Stimulated activated CD4-positive, alpha-beta T cell treated with anti-CD3 and anti-CD28 coated beads, TNF-alpha, amount 100 ng/mL, for 48 hours (primary cell): ENCODE data around the gene ZNF423.
A peak's percentile ranks its signal among the peaks of the same experiment; 100 is the strongest.

Experiments used
- DNase-seq, 3 donors: peaks; one replicate each; pipeline ENCODE4 v3.0.0-alpha.2; 2020; ENCODE audit warnings: low read depth in 3 of 3

The ZNF423 gene

GRCh38 chr16:49754495-49755312 is 101.2 kb downstream of the ZNF423 start:
- DNase-seq: no peak

DNA sequence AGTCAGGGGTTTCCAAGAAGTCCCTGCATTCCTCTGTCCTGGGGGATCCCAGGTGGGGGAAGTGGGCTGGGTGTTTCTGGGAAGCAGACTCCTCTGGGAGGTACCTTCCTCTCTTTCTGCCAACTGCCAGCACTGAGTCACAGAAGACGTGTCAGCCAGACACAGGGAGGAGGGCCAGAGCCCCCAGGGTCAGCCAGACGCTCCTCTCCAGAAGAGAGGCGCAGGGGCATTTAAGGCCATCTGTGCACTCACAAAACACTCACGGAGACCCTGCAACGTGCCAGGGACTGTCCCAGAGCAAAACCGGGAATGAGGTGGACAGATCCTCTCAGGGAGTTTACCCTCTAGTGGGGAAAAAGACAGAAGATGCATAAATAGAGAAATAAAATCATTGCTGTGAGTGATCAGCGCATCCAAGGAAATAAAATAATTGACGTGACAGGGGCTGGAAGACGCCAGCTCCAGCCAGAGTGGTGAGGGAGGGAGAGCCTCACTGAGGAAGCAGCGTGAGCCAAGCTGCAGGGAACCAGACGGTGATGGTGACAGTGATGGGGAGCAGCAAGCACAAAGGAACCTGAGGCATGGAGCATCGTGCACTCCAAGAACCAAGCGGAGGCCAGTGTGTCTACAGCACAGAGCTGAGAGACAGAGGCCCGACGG is 105.4 kb downstream of the ZNF423 start:
- no peak for DNase-seq

GRCh38 chr16:49749816-49750215 is 106.1 kb downstream of the ZNF423 start:
- no peak for DNase-seq

DNA sequence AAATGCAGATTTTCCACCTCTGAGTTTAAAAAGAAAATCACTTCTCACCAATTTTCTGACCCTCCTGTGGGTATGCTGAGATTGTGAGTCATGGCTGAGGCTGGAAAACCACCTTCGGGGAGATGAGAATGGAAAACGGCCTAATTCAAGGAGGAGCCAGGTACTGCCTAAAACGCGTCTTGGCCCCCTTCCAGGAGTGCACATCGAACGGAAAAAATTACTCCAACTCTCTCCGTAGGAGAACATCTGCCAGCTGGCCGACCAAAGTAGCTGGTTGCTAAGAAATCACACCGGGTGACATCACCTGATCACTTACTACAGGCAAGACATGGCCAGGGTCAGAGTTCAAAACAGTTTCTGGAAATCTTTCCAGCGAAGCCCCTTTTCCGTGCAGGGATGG is 107.6 kb downstream of the ZNF423 start:
- peak; percentile 5 to 35 (median 11) for DNase-seq

GRCh38 chr16:49747654-49748053 is 108.3 kb downstream of the ZNF423 start:
- DNase-seq: no peak

DNA sequence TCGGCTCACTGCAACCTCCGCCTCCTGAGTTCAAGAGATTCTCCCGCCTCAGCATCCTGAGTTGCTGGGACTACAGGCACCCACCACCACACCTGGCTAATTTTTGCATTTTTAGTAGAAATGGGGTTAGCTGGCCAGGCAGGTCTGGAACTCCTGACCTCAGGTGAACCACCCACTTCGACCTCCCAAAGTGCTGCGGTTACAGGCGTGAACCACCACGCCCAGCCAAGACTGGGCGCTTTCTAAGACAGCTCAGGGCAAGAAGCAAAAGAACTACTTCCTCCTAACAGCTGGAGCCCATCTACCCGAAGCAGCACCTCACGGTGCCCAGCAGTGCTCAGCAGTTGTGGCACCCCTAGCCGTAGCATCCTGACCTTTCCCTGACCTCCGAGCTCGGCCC is 109.4 kb downstream of the ZNF423 start:
- DNase-seq: no peak

GRCh38 chr16:49745311-49745747 is 110.6 kb downstream of the ZNF423 start:
- DNase-seq: no peak

- DNase-seq: no peak
Measured at GRCh38 chr16:49744244-49745220, 111.4 kb downstream of the ZNF423 start.

DNA sequence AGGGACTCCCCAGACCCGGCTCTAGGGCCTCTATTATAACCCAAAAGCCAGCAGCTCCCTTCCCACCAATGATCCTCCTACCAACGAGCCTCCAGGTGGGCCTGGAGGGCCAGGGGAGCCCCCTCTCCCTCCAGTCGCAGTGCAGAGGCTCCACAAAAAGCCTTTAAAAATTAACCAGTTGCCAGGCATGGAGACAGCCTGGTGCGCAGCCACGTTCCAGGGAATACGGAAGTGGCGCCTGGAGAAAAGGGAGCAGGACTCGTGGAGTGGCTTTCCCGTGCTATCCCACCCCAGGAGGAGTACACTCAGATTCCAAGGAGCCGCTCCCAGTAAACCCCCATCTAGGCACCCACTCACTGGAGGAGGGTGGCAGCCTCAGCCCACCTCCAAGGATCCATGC is 112.3 kb downstream of the ZNF423 start:
- DNase-seq: no peak

DNA sequence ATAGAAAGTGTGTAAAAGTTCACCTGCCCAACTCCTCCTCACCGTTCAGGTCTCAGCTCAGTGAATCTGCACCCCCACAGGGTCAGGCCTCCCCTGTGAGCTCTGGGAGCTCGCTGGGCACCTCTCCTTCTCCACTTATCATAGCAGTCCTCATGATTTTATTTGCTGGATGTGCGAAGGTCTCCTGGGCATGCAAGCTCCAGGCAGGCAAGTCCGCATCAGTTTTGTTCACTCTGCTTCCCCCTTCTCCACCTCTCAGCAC is 112.8 kb downstream of the ZNF423 start:
- DNase-seq: no peak

GRCh38 chr16:49742428-49743202 is 113.3 kb downstream of the ZNF423 start:
- no peak for DNase-seq

DNA sequence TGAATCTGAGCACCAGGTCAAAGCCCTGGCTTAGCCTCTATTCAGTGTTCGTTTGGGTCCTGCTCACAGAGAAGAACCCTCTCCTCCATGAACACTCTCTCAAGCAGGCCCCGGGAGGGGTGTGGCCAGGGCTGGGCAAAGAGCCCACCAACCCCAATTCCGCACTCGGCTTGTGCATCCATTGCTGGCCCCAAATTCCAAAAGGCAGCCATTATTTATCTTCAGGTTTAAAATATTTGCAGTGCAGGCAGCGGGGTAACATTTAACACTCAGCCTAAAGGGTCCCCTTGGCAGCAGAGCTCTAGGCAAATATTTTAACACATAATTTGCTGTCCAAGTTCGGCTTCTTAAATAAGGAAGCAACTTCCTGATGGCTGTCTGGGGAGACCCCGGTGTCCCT is 115.7 kb downstream of the ZNF423 start:
- DNase-seq: no peak

GRCh38 chr16:49739381-49739780 is 116.5 kb downstream of the ZNF423 start:
- no peak for DNase-seq

DNA sequence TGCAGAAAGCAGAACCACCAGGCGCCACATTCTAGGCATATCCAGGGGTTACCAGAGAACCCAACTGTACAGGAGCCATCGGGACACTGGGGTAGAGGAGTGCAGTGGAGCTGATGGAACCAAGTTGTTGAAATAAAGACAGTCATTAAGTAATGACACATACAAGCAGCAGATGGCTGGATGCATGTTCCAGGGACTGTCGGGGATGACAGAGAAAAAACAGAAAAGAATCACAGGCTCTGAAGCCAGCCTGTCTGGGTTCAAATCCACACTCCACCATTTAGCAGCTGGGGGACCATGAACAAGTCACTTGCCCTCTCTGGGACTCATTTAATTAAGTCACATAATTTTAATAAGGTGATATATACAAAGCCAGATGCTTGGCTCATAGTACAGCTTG is 117.1 kb downstream of the ZNF423 start:
- no peak for DNase-seq

DNA sequence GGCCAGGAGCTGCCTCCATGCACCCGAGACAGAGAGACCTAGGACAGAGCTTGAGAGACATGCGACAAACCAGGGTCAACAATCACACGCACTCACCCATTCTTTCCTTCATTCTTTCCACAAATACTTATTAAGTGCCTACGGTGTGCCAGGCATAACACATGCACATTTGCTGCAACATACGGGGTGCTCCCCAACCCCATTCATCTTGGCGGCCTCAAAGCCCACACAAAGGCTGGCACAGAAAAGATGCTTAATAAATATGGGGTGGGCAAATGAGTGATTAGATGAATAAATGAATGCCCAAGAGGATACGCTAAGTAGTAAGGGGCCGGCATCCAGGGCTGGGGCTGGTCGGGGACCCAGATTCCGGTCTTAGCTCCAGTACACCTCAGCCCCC is 117.9 kb downstream of the ZNF423 start:
- no peak for DNase-seq

DNA sequence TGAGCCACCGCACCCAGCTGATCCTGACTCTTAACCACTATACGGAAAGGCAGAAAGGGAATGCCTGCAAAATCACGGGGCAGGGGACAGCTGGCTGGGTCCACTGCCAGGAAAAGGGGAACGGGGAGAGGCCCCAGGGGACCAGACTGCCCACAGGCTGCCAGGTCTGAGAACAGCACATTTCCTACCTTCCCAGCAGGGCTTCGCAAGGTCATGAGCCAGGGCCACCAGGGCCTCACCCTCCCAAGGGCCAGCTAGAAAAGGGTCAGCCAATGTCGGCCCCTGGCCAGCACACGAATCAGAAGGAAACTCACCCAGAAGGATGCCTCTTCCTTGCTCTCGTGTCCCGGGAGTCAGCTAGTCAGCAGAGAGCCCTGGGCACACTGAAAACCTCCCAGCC is 118.4 kb downstream of the ZNF423 start:
- DNase-seq: no peak

GRCh38 chr16:49734331-49734730 is 121.6 kb downstream of the ZNF423 start:
- DNase-seq: no peak

DNA sequence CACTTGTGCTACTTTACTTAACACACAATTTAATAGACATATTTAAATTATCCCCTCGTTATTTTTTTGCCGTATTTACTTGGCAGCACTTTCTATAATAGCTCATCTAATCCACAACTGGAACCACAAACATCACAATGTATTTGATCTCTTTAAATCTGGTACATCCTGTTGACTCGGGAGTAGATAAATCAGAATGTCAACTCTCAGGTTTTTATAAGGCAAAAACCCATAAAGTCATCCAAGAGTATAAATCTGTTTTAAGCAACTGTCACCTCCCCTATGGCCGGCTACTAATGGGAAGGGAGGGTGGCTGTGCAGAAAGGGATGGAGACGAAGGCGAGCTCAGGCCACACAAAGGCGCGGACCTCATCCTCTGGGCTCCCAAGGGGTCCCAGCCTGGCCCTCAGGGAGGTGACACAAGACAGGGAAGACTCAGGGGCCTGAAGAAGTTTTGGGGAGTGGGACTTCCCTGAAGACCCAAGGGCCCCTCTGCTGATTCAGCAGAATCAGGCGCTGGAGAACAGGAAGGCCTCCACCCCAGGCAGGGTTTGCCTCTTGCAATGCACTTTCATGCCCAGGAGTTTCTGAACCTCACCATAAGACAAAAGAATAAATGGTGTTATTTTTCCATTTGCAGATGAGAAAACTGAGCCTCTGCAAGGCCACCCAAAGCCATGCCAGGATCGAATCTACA is 122.5 kb downstream of the ZNF423 start:
- DNase-seq: no peak

DNA sequence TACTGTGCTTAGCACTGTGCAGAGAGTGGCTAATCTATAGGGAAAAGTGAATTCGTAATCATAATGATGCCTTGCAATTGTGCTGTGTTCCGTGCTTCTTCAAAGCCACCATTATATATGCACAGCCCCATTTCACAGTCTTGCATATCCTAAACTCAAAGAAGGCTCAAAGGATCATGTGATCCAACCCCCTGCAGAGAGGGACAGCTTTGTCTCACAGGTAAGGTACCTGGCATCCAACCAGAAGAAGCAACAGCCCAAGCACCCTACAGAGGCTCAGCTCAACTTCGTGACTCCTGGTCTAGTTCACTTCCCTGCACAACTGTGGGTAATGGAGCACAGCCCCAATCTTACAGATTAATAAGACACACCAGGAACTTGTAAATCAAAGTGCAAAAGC is 124.0 kb downstream of the ZNF423 start:
- no peak for DNase-seq

DNA sequence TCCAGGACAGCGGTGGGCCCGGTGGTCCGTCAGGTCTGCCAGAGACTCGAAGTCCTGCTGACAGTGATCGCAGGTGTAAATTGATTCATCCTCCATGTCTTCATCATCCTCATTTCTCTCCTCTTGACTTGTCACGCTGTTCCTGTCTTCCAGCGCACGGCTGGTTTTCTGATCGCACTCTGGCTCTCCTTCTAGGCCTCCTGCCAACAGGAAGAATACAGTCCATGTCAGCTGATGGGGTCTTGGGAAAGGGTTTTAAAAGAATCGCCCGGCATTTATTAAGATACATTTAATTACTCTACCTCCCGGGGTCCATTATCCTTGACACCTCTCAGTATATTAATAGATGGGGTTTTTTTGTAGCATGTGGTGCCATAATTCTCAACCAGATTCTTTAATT is 125.1 kb downstream of the ZNF423 start:
- DNase-seq: no peak

- DNase-seq: no peak
Measured at GRCh38 chr16:49727611-49728010, 128.3 kb downstream of the ZNF423 start.
